ENCODE results near the gene HINT3. TPM values are rescaled to one million over a fixed set of nuclear protein-coding genes. Genes with fewer than 3 reads are reported as not detected.

HINT3 gene
- total and polyA plus RNA-seq, 2 experiments from 2014 or later = 1.8 to 8.0 TPM

- H3F3A ChIP-seq (replicated peaks; ENCODE audit: low read depth) = no peaks in the 10 kb centered on the region
- H3K27me3 ChIP-seq (ENCODE audit: insufficient read depth) = no peaks in the 10 kb centered on the region
- H3K4me2 ChIP-seq = no peak overlapping the region
- no peak overlapping the region for H3K4me3 ChIP-seq
- DNase-seq (ENCODE audit: low spot score) (no peak), ATAC-seq (no peak)
- TF ChIP-seq CREB1 (CRISPR knock-in tag; IDR thresholded peaks at IDR 0.05; ENCODE audit: low read depth) (no peak), ETS1 (IDR thresholded peaks at IDR 0.05) (no peak), NANOG (IDR thresholded peaks at IDR 0.05; ENCODE audit: borderline replicate concordance) (no peak), CTCF (conservative IDR thresholded peaks at IDR 0.05; ENCODE audit: low read depth in 2 of 2) (no peak), ZNF462 (CRISPR knock-in tag; IDR thresholded peaks at IDR 0.05) (no peak), POLR2AphosphoS5 (IDR thresholded peaks at IDR 0.05; ENCODE audit: low read depth) (no peak), ZNF114 (CRISPR knock-in tag; IDR thresholded peaks at IDR 0.05) (no peak), STAT1 (IDR thresholded peaks at IDR 0.05; ENCODE audit: unreplicated experiment) (no peak), ZNF331 (CRISPR knock-in tag; IDR thresholded peaks at IDR 0.05; ENCODE audit: low read depth) (no peak), EZH2 (IDR thresholded peaks at IDR 0.05; ENCODE audit: low read depth, unreplicated experiment) (no peak)
- no peak overlapping the region for H2AFZ ChIP-seq
- H4K20me1 ChIP-seq (replicated peaks; ENCODE audit: insufficient read depth) = peaks cover 4% of the 10 kb centered on the region; the same call in 1 of the 2 replicates
- no peak overlapping the region for H3K4me3 Mint-ChIP-seq
- peaks cover 51% of the 10 kb centered on the region; the same call in 1 of the 2 replicates for H3K36me3 ChIP-seq (ENCODE audit: insufficient read depth)
- no peaks in the 10 kb centered on the region for H3K4me1 Mint-ChIP-seq
- no peak overlapping the region for H3K27ac ChIP-seq (ENCODE audit: low read depth)
- no peaks in the 10 kb centered on the region for H3K27me3 Mint-ChIP-seq (ENCODE audit: insufficient read depth, low read depth, poor library complexity)
- no peaks in the 10 kb centered on the region for H3K79me2 ChIP-seq (replicated peaks; ENCODE audit: insufficient read depth)
- H3K9me2 ChIP-seq (ENCODE audit: insufficient read depth) = no peaks in the 10 kb centered on the region
- H3K4me1 ChIP-seq (ENCODE audit: insufficient read depth) = no peaks in the 10 kb centered on the region
- no peaks in the 10 kb centered on the region for H3K9me3 Mint-ChIP-seq
- H3K27ac Mint-ChIP-seq = no peak overlapping the region
- peaks cover 40% of the 10 kb centered on the region for H3K36me3 Mint-ChIP-seq (ENCODE audit: low read depth)
These were observed 53.5 kb downstream of the HINT3 start for GRCh38 chr6:126010040-126010439.

Measured in GM23338 (cell line).